ENCODE data around the gene FAH.

DNA sequence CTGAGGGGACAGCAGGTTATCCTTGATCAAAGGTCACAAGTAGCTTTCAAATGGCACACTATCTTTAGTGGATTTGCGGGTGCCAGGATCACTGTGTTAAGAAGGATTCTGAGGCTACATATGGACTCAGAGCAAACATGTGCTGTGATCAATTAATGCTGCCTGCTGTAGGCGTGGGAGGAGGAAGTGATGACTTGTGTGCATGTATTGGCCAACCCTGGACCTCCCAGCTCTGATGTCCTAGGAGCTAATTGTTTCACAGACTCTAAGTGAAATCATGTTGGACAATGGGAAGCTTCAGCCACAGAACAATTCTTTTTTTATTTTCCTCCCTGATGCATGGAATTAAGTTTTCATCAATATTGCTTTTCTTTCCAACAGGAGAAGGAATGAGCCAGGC lies 24.4 kb downstream of the FAH start:
- TF ChIP-seq, protein P1, sequence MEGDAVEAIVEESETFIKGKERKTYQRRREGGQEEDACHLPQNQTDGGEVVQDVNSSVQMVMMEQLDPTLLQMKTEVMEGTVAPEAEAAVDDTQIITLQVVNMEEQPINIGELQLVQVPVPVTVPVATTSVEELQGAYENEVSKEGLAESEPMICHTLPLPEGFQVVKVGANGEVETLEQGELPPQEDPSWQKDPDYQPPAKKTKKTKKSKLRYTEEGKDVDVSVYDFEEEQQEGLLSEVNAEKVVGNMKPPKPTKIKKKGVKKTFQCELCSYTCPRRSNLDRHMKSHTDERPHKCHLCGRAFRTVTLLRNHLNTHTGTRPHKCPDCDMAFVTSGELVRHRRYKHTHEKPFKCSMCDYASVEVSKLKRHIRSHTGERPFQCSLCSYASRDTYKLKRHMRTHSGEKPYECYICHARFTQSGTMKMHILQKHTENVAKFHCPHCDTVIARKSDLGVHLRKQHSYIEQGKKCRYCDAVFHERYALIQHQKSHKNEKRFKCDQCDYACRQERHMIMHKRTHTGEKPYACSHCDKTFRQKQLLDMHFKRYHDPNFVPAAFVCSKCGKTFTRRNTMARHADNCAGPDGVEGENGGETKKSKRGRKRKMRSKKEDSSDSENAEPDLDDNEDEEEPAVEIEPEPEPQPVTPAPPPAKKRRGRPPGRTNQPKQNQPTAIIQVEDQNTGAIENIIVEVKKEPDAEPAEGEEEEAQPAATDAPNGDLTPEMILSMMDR (IDR thresholded peaks at IDR 0.05; ENCODE audit: insufficient read depth, low read depth, low read length) = no peak
- no peak for TF ChIP-seq EZH2 (IDR thresholded peaks at IDR 0.05; ENCODE audit: insufficient read depth, low read length)

Data from astrocyte (in vitro differentiated cells and primary cell).